GM18868 (cell line): ENCODE data around the gene ALDH9A1.

Source experiments
- ATAC-seq: cut with Tn5 transposase; IDR thresholded peaks from one replicate; pipeline ENCODE4 v1.9.1; 2021; ENCODE audit warnings: mild to moderate bottlenecking, moderate library complexity; ENCODE audit not compliant: unreplicated experiment

ALDH9A1 gene

GRCh38 chr1:165628147-165628822 lies 70.1 kb downstream of the ALDH9A1 start:
- ATAC-seq, result no peak

DNA sequence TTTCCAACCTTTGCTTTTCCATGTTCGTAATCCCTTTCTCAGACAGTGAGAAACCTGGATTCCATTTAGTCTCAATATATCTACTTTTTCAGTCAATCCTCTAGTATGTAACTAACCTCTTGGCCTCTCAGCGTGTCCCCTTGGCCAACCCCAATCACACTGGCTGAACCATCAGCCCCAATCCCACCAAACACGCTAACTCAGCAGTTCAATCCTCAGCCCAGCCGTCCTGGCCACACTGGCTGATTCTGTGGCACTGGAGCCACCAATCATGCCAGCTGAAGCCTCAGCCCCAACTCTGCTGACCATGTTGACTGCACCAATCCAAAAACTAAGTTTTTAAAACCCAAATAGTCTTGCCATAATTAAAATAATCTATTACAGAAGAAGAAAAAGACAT lies 73.9 kb downstream of the ALDH9A1 start:
- no peak for ATAC-seq

DNA sequence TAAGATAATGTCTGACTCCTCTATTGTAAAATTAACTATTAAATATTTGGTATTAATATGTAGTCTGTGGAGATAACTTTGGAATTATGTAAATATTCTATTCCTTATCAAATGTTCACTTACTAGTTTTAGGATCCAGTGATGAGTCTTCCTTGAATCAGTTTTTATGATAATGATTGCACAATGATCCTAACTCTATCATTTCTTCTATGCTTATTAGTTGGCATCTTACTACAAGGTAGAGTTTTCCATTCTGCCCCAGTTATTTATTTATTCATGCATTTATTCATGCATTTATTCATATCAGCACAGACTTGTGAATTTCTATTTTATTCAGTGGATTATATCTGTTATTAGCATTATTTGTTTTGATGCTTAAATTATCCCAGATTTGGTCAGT lies 74.7 kb downstream of the ALDH9A1 start:
- ATAC-seq, result no peak

DNA sequence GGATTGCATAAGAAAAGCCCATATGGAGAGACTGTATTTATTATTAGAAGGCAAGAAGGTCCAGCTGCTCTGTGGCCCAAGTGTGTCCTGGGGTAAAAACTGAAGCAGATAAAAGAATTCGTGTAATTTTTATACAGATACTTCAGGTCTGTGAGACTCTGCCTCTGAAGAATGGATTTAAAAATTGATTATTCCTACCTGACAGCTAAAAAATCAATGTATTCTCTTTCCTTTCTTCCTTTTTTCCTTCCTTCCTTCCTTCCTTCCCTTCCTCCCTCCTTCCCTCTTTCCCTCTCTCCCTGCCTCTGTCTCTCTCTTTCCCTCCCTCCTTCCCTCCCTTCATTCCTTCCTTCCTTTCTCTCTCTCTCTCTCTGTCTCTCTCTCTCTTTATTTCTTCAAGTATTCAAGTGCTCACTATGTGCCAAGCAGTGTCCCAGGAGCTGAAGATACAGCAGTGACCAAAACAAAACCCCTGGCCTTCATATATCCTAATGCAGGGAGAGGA lies 78.7 kb downstream of the ALDH9A1 start:
- ATAC-seq, result no peak

GRCh38 chr1:165616987-165617546 lies 81.3 kb downstream of the ALDH9A1 start:
- no peak for ATAC-seq

- no peak for ATAC-seq
Observed at GRCh38 chr1:165616054-165616612, 82.2 kb downstream of the ALDH9A1 start.
